ENCODE data around the gene UBP1.

The UBP1 gene

GRCh38 chr3:33401781-33402180 lies 38.4 kb downstream of the UBP1 start:
- Histone ChIP-seq H3K9ac (ENCODE audit: insufficient read length, low read depth) (no peak overlapping the region), H3K36me3 (ENCODE audit: insufficient read depth, insufficient read length, low read length) (peaks cover 94% of the 10 kb centered on the region), H3K9me3 (ENCODE audit: insufficient read depth, low read length) (no peaks in the 10 kb centered on the region), H3K4me3 (ENCODE audit: insufficient read length, low read depth) (no peak overlapping the region), H3K27me3 (ENCODE audit: insufficient read depth, insufficient read length) (no peaks in the 10 kb centered on the region), H3K4me1 (ENCODE audit: insufficient read depth, insufficient read length) (no peaks in the 10 kb centered on the region)
- DNase-seq (ENCODE audit: low read depth, low spot score) = no peak
- TF ChIP-seq ZNF274 (IDR thresholded peaks at IDR 0.05; ENCODE audit: low read depth, low read length) = no peak
- TF ChIP-seq YY1 (IDR thresholded peaks at IDR 0.05; ENCODE audit: insufficient read depth, insufficient read length) = no peak
- TF ChIP-seq SUZ12 (IDR thresholded peaks at IDR 0.05; ENCODE audit: extremely low read depth, insufficient read depth, insufficient read length) = no peak

GRCh38 chr3:33398410-33398809 lies 41.8 kb downstream of the UBP1 start:
- no peaks in the 10 kb centered on the region for H3K27me3 ChIP-seq (ENCODE audit: insufficient read depth, insufficient read length)
- TF ChIP-seq ZNF274 (IDR thresholded peaks at IDR 0.05; ENCODE audit: low read depth, low read length) (no peak), SUZ12 (IDR thresholded peaks at IDR 0.05; ENCODE audit: extremely low read depth, insufficient read depth, insufficient read length) (no peak), YY1 (IDR thresholded peaks at IDR 0.05; ENCODE audit: insufficient read depth, insufficient read length) (no peak)
- H3K4me3 ChIP-seq (ENCODE audit: insufficient read length, low read depth) = no peak overlapping the region
- peaks cover 97% of the 10 kb centered on the region for H3K36me3 ChIP-seq (ENCODE audit: insufficient read depth, insufficient read length, low read length)
- no peak for DNase-seq (ENCODE audit: low read depth, low spot score)
- H3K4me1 ChIP-seq (ENCODE audit: insufficient read depth, insufficient read length) = no peaks in the 10 kb centered on the region
- H3K9ac ChIP-seq (ENCODE audit: insufficient read length, low read depth) = no peak overlapping the region
- H3K9me3 ChIP-seq (ENCODE audit: insufficient read depth, low read length) = no peaks in the 10 kb centered on the region

- H3K9ac ChIP-seq (ENCODE audit: insufficient read length, low read depth) = no peak overlapping the region
- H3K27me3 ChIP-seq (ENCODE audit: insufficient read depth, insufficient read length) = no peaks in the 10 kb centered on the region
- no peak for DNase-seq (ENCODE audit: low read depth, low spot score)
- H3K4me3 ChIP-seq (ENCODE audit: insufficient read length, low read depth) = no peak overlapping the region
- TF ChIP-seq SUZ12 (IDR thresholded peaks at IDR 0.05; ENCODE audit: extremely low read depth, insufficient read depth, insufficient read length) (no peak), ZNF274 (IDR thresholded peaks at IDR 0.05; ENCODE audit: low read depth, low read length) (no peak), YY1 (IDR thresholded peaks at IDR 0.05; ENCODE audit: insufficient read depth, insufficient read length) (no peak)
- no peaks in the 10 kb centered on the region for H3K4me1 ChIP-seq (ENCODE audit: insufficient read depth, insufficient read length)
- peaks cover 98% of the 10 kb centered on the region for H3K36me3 ChIP-seq (ENCODE audit: insufficient read depth, insufficient read length, low read length)
- no peaks in the 10 kb centered on the region for H3K9me3 ChIP-seq (ENCODE audit: insufficient read depth, low read length)
Measured at GRCh38 chr3:33395900-33396299, 44.3 kb downstream of the UBP1 start.

- no peaks in the 10 kb centered on the region for H3K4me1 ChIP-seq (ENCODE audit: insufficient read depth, insufficient read length)
- no peaks in the 10 kb centered on the region for H3K27me3 ChIP-seq (ENCODE audit: insufficient read depth, insufficient read length)
- H3K4me3 ChIP-seq (ENCODE audit: insufficient read length, low read depth) = no peak overlapping the region
- no peak overlapping the region for H3K9ac ChIP-seq (ENCODE audit: insufficient read length, low read depth)
- peaks cover 95% of the 10 kb centered on the region for H3K36me3 ChIP-seq (ENCODE audit: insufficient read depth, insufficient read length, low read length)
- DNase-seq (ENCODE audit: low read depth, low spot score) = no peak
- TF ChIP-seq YY1 (IDR thresholded peaks at IDR 0.05; ENCODE audit: insufficient read depth, insufficient read length) (no peak), SUZ12 (IDR thresholded peaks at IDR 0.05; ENCODE audit: extremely low read depth, insufficient read depth, insufficient read length) (no peak), ZNF274 (IDR thresholded peaks at IDR 0.05; ENCODE audit: low read depth, low read length) (no peak)
- no peaks in the 10 kb centered on the region for H3K9me3 ChIP-seq (ENCODE audit: insufficient read depth, low read length)
Measured at GRCh38 chr3:33394403-33395054, 45.7 kb downstream of the UBP1 start.

GRCh38 chr3:33392703-33393125 lies 47.5 kb downstream of the UBP1 start:
- Histone ChIP-seq H3K4me1 (ENCODE audit: insufficient read depth, insufficient read length) (no peaks in the 10 kb centered on the region), H3K4me3 (ENCODE audit: insufficient read length, low read depth) (no peak overlapping the region), H3K36me3 (ENCODE audit: insufficient read depth, insufficient read length, low read length) (peaks cover 90% of the 10 kb centered on the region), H3K9me3 (ENCODE audit: insufficient read depth, low read length) (no peaks in the 10 kb centered on the region), H3K9ac (ENCODE audit: insufficient read length, low read depth) (no peak overlapping the region), H3K27me3 (ENCODE audit: insufficient read depth, insufficient read length) (no peaks in the 10 kb centered on the region)
- TF ChIP-seq SUZ12 (IDR thresholded peaks at IDR 0.05; ENCODE audit: extremely low read depth, insufficient read depth, insufficient read length) (no peak), ZNF274 (IDR thresholded peaks at IDR 0.05; ENCODE audit: low read depth, low read length) (no peak), YY1 (IDR thresholded peaks at IDR 0.05; ENCODE audit: insufficient read depth, insufficient read length) (no peak)
- DNase-seq (ENCODE audit: low read depth, low spot score) = no peak

GRCh38 chr3:33392144-33392543 lies 48.1 kb downstream of the UBP1 start:
- H3K4me1 ChIP-seq (ENCODE audit: insufficient read depth, insufficient read length) = no peaks in the 10 kb centered on the region
- no peaks in the 10 kb centered on the region for H3K27me3 ChIP-seq (ENCODE audit: insufficient read depth, insufficient read length)
- no peak overlapping the region for H3K4me3 ChIP-seq (ENCODE audit: insufficient read length, low read depth)
- DNase-seq (ENCODE audit: low read depth, low spot score) = no peak
- no peak for TF ChIP-seq ZNF274 (IDR thresholded peaks at IDR 0.05; ENCODE audit: low read depth, low read length)
- TF ChIP-seq YY1 (IDR thresholded peaks at IDR 0.05; ENCODE audit: insufficient read depth, insufficient read length) = no peak
- no peak for TF ChIP-seq SUZ12 (IDR thresholded peaks at IDR 0.05; ENCODE audit: extremely low read depth, insufficient read depth, insufficient read length)
- no peaks in the 10 kb centered on the region for H3K9me3 ChIP-seq (ENCODE audit: insufficient read depth, low read length)
- peaks cover 89% of the 10 kb centered on the region for H3K36me3 ChIP-seq (ENCODE audit: insufficient read depth, insufficient read length, low read length)
- no peak overlapping the region for H3K9ac ChIP-seq (ENCODE audit: insufficient read length, low read depth)

GRCh38 chr3:33391255-33391995 lies 48.8 kb downstream of the UBP1 start:
- no peaks in the 10 kb centered on the region for H3K4me1 ChIP-seq (ENCODE audit: insufficient read depth, insufficient read length)
- no peak overlapping the region for H3K9ac ChIP-seq (ENCODE audit: insufficient read length, low read depth)
- H3K9me3 ChIP-seq (ENCODE audit: insufficient read depth, low read length) = no peaks in the 10 kb centered on the region
- H3K36me3 ChIP-seq (ENCODE audit: insufficient read depth, insufficient read length, low read length) = peaks cover 89% of the 10 kb centered on the region
- no peaks in the 10 kb centered on the region for H3K27me3 ChIP-seq (ENCODE audit: insufficient read depth, insufficient read length)
- no peak for DNase-seq (ENCODE audit: low read depth, low spot score)
- TF ChIP-seq ZNF274 (IDR thresholded peaks at IDR 0.05; ENCODE audit: low read depth, low read length) (no peak), SUZ12 (IDR thresholded peaks at IDR 0.05; ENCODE audit: extremely low read depth, insufficient read depth, insufficient read length) (no peak), YY1 (IDR thresholded peaks at IDR 0.05; ENCODE audit: insufficient read depth, insufficient read length) (no peak)
- no peak overlapping the region for H3K4me3 ChIP-seq (ENCODE audit: insufficient read length, low read depth)

Data from NT2/D1 (cell line).